K562 (cell line): ENCODE data around the gene HEATR9. TPM values are rescaled to one million over a fixed set of nuclear protein-coding genes. Genes with fewer than 3 reads are reported as not detected.
A peak's percentile ranks its signal among the peaks of the same experiment; 100 is the strongest.

Experiments
- ATAC-seq: fragments of 200-7000 bp; cut with Tn5 transposase; 3 replicates; pipeline ENCODE4 v1.9.1; 2020; ENCODE audit warnings: moderate library complexity
- BruUV-seq: library from RNA; stranded (reverse); fragments of 400-500 nt; replicated peaks from 2 replicates; lab custom pipeline; 2021; lab: Mats Ljungman, UMichigan
- CTCF ChIA-PET: fragments of 300-600 bp; formaldehyde crosslinking; extraction: SDS; loops from one replicate; lab custom pipeline; 2021; ENCODE audit warnings: low intra/inter-chr PET ratio; lab: Yijun Ruan, JAX
- POLR2A ChIA-PET: fragments of 300-600, 350-650 bp; sonication (Branson Sonifier 250); formaldehyde crosslinking; extraction: SDS; loops from one replicate; lab custom pipeline; 2021; ENCODE audit warnings: antibody characterized with exemption, inconsistent platforms; lab: Yijun Ruan, JAX
- DNase-seq, 4 experiments: peaks; one replicate each; pipeline versions ENCODE4 v3.0.0 to v3.0.0-alpha.2; 2011 to 2018; ENCODE audit warnings: low spot score in 3 of 4, mixed read lengths in 3 of 4; ENCODE audit errors: extremely low read depth in 1 of 4
- FAIRE-seq: peaks from 2 replicates; lab custom pipeline; 2011; peaks lifted over from hg19 to GRCh38; lab: Jason Lieb, UNC
- H2AFZ ChIP-seq: 2 replicates; pipeline ENCODE4 v1.6.0; 2011; ENCODE audit warnings: low read depth, low read length, control low read depth, inconsistent platforms
- H3K27ac ChIP-seq: fragments of 200-600 bp; 3 replicates; pipeline ENCODE4 v1.8.0; 2011; ENCODE audit warnings: low read depth, mild to moderate bottlenecking, control low read depth, inconsistent platforms, low read length, moderate library complexity, mixed read lengths; ENCODE audit errors: extremely low read depth
- H3K27me3 ChIP-seq, 2 experiments: fragments of 300-600 bp in 1 of 2; 2 replicates in 1 of 2; 3 replicates in 1 of 2; pipeline versions ENCODE4 v1.6.0 to v1.8.0; 2011; ENCODE audit warnings: inconsistent platforms in 2 of 2, low read length in 2 of 2, mild to moderate bottlenecking in 1 of 2, mixed read lengths in 1 of 2, moderate library complexity in 1 of 2; ENCODE audit not compliant: control insufficient read depth in 2 of 2, insufficient read depth in 2 of 2
- H3K36me3 ChIP-seq: fragments of 300-600 bp; 3 replicates; pipeline ENCODE4 v1.8.0; 2011; ENCODE audit warnings: mild to moderate bottlenecking, low read length, inconsistent platforms; ENCODE audit not compliant: control insufficient read depth, insufficient read depth
- H3K4me1 ChIP-seq, 2 experiments: fragments of 200-600 bp in 1 of 2; replicated peaks in 1 of 2; 2 replicates in 1 of 2; 3 replicates in 1 of 2; pipeline versions ENCODE4 v1.5.1 to v1.8.0; 2011; ENCODE audit warnings: inconsistent platforms in 2 of 2, low read length in 2 of 2, mild to moderate bottlenecking in 1 of 2, mixed read lengths in 1 of 2, moderate library complexity in 1 of 2; ENCODE audit not compliant: control insufficient read depth in 2 of 2, insufficient read depth in 2 of 2
- H3K4me2 ChIP-seq: 2 replicates; pipeline ENCODE4 v1.6.1; 2011; ENCODE audit warnings: low read length, control low read depth, inconsistent platforms, mixed read lengths; ENCODE audit not compliant: insufficient read depth
- H3K4me3 ChIP-seq: fragments of 200-600 bp; sonication (generic), shearing (Covaris generic); 2 replicates; pipeline ENCODE4 v1.5.1; 2016; ENCODE audit warnings: control low read depth, inconsistent platforms
- H3K79me2 ChIP-seq: fragments of 200-600 bp; 3 replicates; pipeline ENCODE4 v1.8.0; 2011; ENCODE audit warnings: low read length, inconsistent platforms; ENCODE audit not compliant: control insufficient read depth, insufficient read depth
- H3K9ac ChIP-seq, 2 experiments: 2 replicates each; pipeline versions ENCODE4 v1.6.0 to v1.6.1; 2011; ENCODE audit warnings: low read depth in 2 of 2, low read length in 2 of 2, control low read depth in 1 of 2, inconsistent platforms in 1 of 2, mild to moderate bottlenecking in 1 of 2, mixed read lengths in 1 of 2; ENCODE audit not compliant: insufficient read depth in 1 of 2
- H3K9me1 ChIP-seq: one replicate; pipeline ENCODE4 v1.6.0; 2011; ENCODE audit warnings: inconsistent platforms, mild to moderate bottlenecking, low read length, moderate library complexity; ENCODE audit not compliant: control insufficient read depth, insufficient read depth
- H3K9me3 ChIP-seq: replicated peaks from 2 replicates; pipeline ENCODE4 v1.5.1; 2011; ENCODE audit warnings: low read depth, low read length, inconsistent platforms; ENCODE audit not compliant: control insufficient read depth, insufficient read depth
- H4K20me1 ChIP-seq: replicated peaks from 2 replicates; pipeline ENCODE4 v1.6.1; 2011; ENCODE audit warnings: low read length, inconsistent platforms, mixed read lengths; ENCODE audit not compliant: control insufficient read depth, insufficient read depth
- ATF7 ChIP-seq: fragments of 450-650 bp; IDR thresholded peaks from 2 replicates; pipeline ENCODE4 v1.7.1; 2014; ENCODE audit warnings: mild to moderate bottlenecking, moderate library complexity
- ILK ChIP-seq: fragments of 450-650 bp; IDR thresholded peaks from 2 replicates; pipeline ENCODE4 v1.6.1; 2016; ENCODE audit warnings: missing genetic modification characterization, low read depth, mild to moderate bottlenecking, missing compliant biosample characterization, moderate library complexity, borderline replicate concordance
- NFIC ChIP-seq: fragments of 450-650 bp; IDR thresholded peaks from 2 replicates; pipeline ENCODE4 v1.6.1; 2017; ENCODE audit warnings: mild to moderate bottlenecking, inconsistent platforms
- NR1H2 ChIP-seq: sonication (generic); formaldehyde crosslinking; IDR thresholded peaks from 2 replicates; pipeline ENCODE4 v1.4.0; 2020; ENCODE audit warnings: mild to moderate bottlenecking, missing genetic modification reagents
- POLR2G ChIP-seq: fragments of 200-400 bp; formaldehyde crosslinking; IDR thresholded peaks from 2 replicates; pipeline ENCODE4 v1.6.1; 2017; ENCODE audit warnings: low read depth, mild to moderate bottlenecking, antibody characterized with exemption, low read length, moderate library complexity
- PRDM10 ChIP-seq: fragments of 450-650 bp; IDR thresholded peaks from 2 replicates; pipeline ENCODE4 v1.6.1; 2018; ENCODE audit not compliant: partially characterized antibody
- ZBTB33 ChIP-seq: sonication (generic); formaldehyde crosslinking; IDR thresholded peaks from 2 replicates; pipeline ENCODE4 v1.8.1; 2023; ENCODE audit warnings: mild to moderate bottlenecking, missing genetic modification reagents
- ZC3H8 ChIP-seq: fragments of 450-650 bp; IDR thresholded peaks from 2 replicates; pipeline ENCODE4 v1.6.1; 2017
- WGBS: fragments of 100-300 bp; shearing (Covaris generic); methylation state at CpG from one replicate; pipeline ENCODE4 v1.1.6; 2016; ENCODE audit warnings: low coverage, mixed read lengths; ENCODE audit not compliant: insufficient coverage; ENCODE audit errors: missing lambda C conversion rate; 5-methylcytosine and 5-hydroxymethylcytosine counted together
- in situ Hi-C: fragments of 300-500 bp; cut with MboI; formaldehyde crosslinking; loops from 4 replicates; pipeline ENCODE4 v1.15.0; 2018; ENCODE audit warnings: inconsistent platforms, mixed read lengths
- intact Hi-C: fragments of 100-400 bp; cut with micrococcal nuclease; formaldehyde crosslinking; loops from 2 replicates; pipeline ENCODE4 v1.14.2; 2022
- polyA plus RNA-seq, 8 experiments: library from polyadenylated mRNA; depleted of rRNA in 4 of 8; stranded (reverse) in 5 of 8; unstranded in 3 of 8; fragments of >200 nt; fragmentation: Nextera tagmentation in 2 of 8; fragmentation: Illumina TruSeq in 1 of 8; extraction: Ambion mirVana in 2 of 8; extraction: Trizol in 1 of 8; gene quantifications; 2 replicates each; pipeline versions ENCODE4 v1.2.1 to v1.2.3, GENCODE V29; 2011 to 2014; ENCODE audit warnings: inconsistent platforms in 1 of 8, missing spikeins in 1 of 8
- total RNA-seq, 7 experiments: library from RNA; depleted of rRNA in 6 of 7; stranded (reverse); fragments of >200 nt in 6 of 7; fragmentation: Illumina TruSeq in 2 of 7; extraction: Trizol in 2 of 7; gene quantifications; 2 replicates each; pipeline versions ENCODE4 v1.2.1 to v1.2.3, GENCODE V29; 2011 to 2021; ENCODE audit warnings: low replicate concordance in 1 of 7

HEATR9 gene
- total and polyA plus RNA-seq, 9 of the 15 experiments (the other 6 are each of a cell fraction or from before 2014, with no cell fraction given) = not detected

- TF ChIP-seq PRDM10 = no peak
Observed at GRCh38 chr17:35891269-35891668, 22.6 kb upstream of the HEATR9 start (continued).

- H3K4me1 ChIP-seq = peaks cover 0 to 9% of the 10 kb centered on the region in 2 experiments; a peak in 2 of 5 replicates
- in situ Hi-C loops = no loop called here
- DNase-seq (no peak), FAIRE-seq (no peak), ATAC-seq (no peak; the same call in 2 of the 3 replicates)
- H4K20me1 ChIP-seq = no peaks in the 10 kb centered on the region
- no TSS peak for BruUV-seq
- intact Hi-C loops = no loop called here
- H3K27me3 ChIP-seq = no peaks in the 10 kb centered on the region
- ChIA-PET CTCF (no interaction called here), POLR2A (interaction anchor here (0.7 to 2.0 kb wide), 3 partner anchors 11 to 1478 kb away, joined by 3 to 9 read pairs (median 3); partner anchors contain the start of gene CCL5)
- no peak overlapping the region for H3K4me3 ChIP-seq
- H3K9ac ChIP-seq = no peak overlapping the region
- no peaks in the 10 kb centered on the region for H3K79me2 ChIP-seq
- TF ChIP-seq ZBTB33 = no peak
- no peak for TF ChIP-seq ATF7
- peak; percentile 64 for TF ChIP-seq NFIC
- no peak for TF ChIP-seq ILK (tag)
- no peak for TF ChIP-seq POLR2G
- no peak for TF ChIP-seq NR1H2 (CRISPR knock-in tag)
- TF ChIP-seq ZC3H8 = no peak
- no peaks in the 10 kb centered on the region for H3K36me3 ChIP-seq
- no peaks in the 10 kb centered on the region for H3K9me3 ChIP-seq
- H3K4me2 ChIP-seq = no peak overlapping the region
- H3K9me1 ChIP-seq = no peaks in the 10 kb centered on the region
- H3K27ac ChIP-seq = no peak overlapping the region
- WGBS = 38% methylated on average over 4 of the region's 4 CpGs
- H2AFZ ChIP-seq = peak overlapping the region; percentile 32; the same call in 1 of the 2 replicates
Observed at GRCh38 chr17:35890774-35891155, 22.1 kb upstream of the HEATR9 start.
